ENCODE measurements around the gene AFP.
"Not testable (repeated sequence)": the region's sequence is repeated elsewhere in the genome, so short reads cannot be mapped to it uniquely, and the experiment has no call there.

Gene AFP
- 0 reads per million in 3 donors for total RNA-seq

DNA sequence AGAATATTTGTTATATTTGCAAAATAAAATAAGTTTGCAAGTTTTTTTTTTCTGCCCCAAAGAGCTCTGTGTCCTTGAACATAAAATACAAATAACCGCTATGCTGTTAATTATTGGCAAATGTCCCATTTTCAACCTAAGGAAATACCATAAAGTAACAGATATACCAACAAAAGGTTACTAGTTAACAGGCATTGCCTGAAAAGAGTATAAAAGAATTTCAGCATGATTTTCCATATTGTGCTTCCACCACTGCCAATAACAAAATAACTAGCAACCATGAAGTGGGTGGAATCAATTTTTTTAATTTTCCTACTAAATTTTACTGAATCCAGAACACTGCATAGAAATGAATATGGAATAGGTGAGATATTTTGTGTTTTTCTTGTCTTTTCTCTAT, at the start of gene AFP:
AFP (plus strand) TSS at position 238 of the 400 bp plus-strand sequence; CDS start at position 280, 42 bp downstream.
- no peak within 1 kb of the TSS for H3K4me3 ChIP-seq (ENCODE audit: insufficient read depth, low read depth, low read length, poor library complexity, severe bottlenecking)

DNA sequence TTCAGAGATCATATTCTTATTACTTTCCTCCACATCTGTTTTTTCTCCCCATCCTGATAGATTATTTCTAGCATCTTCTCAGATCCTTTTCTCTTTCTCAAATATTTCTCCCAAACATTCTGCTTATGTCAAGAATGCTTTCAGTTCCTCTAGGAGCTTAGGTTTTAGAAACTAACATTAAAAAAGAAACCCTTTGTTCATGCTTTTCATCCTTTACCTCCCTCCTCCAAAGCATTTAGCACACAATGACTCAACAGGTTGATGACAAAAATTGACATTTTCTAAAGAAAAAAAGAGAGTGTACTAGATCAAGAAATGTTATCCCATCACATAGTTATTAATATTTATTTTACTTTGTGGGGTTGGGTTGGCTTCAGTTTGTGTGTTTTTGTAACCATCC, 48.5 kb upstream of the AFP start:
- H3K27ac ChIP-seq (ENCODE audit: insufficient read depth, low read length, poor library complexity, severe bottlenecking), result no peak overlapping the region
- DNase-seq, result no peak
- H3K4me3 ChIP-seq (ENCODE audit: insufficient read depth, low read depth, low read length, poor library complexity, severe bottlenecking), result no peak overlapping the region
- H3K27me3 ChIP-seq (replicated peaks; ENCODE audit: control insufficient read depth, insufficient read depth, low read length, poor library complexity, severe bottlenecking), result no peaks in the 10 kb centered on the region
- H3K36me3 ChIP-seq (ENCODE audit: control insufficient read depth, insufficient read depth, low read length), result no peaks in the 10 kb centered on the region
- no peaks in the 10 kb centered on the region for H3K4me1 ChIP-seq (ENCODE audit: control insufficient read depth, insufficient read depth, low read length, poor library complexity, severe bottlenecking)
- H3K9me3 ChIP-seq (ENCODE audit: control insufficient read depth, low read length), result no peaks in the 10 kb centered on the region

More for the DNA sequence above, at the start of gene AFP:
- no peak within 1 kb of the TSS for H3K27ac ChIP-seq (ENCODE audit: insufficient read depth, low read length, poor library complexity, severe bottlenecking)
- no peaks in the 10 kb centered on the region for H3K27me3 ChIP-seq (replicated peaks; ENCODE audit: control insufficient read depth, insufficient read depth, low read length, poor library complexity, severe bottlenecking)
- H3K36me3 ChIP-seq (ENCODE audit: control insufficient read depth, insufficient read depth, low read length), result no peaks in the 10 kb centered on the region
- DNase-seq, result no peak
- no peaks in the 10 kb centered on the region for H3K4me1 ChIP-seq (ENCODE audit: control insufficient read depth, insufficient read depth, low read length, poor library complexity, severe bottlenecking)
- H3K9me3 ChIP-seq (ENCODE audit: control insufficient read depth, low read length), result no peaks in the 10 kb centered on the region

DNA sequence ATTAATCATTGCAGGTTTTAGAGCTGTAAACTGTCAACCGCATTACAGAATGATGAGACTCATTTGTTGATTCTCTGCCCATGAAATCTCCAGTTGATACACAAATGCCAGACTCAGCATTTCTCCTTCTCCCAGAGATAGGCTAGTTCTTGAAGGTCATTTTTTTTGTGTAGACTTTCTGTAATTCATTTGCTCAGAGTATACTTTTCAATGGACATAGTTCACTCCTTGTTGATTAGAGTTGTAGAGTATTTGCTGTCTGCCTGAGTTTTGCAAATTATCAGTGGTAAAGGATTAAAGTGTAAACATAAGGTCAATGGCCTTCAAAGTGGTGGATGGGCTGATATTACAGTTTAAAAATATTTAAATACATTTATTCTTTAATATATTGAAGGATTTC, 47.1 kb upstream of the AFP start:
- Histone ChIP-seq H3K9me3 (ENCODE audit: control insufficient read depth, low read length) (no peaks in the 10 kb centered on the region), H3K4me3 (ENCODE audit: insufficient read depth, low read depth, low read length, poor library complexity, severe bottlenecking) (no peak overlapping the region), H3K4me1 (ENCODE audit: control insufficient read depth, insufficient read depth, low read length, poor library complexity, severe bottlenecking) (no peaks in the 10 kb centered on the region), H3K27ac (ENCODE audit: insufficient read depth, low read length, poor library complexity, severe bottlenecking) (no peak overlapping the region), H3K36me3 (ENCODE audit: control insufficient read depth, insufficient read depth, low read length) (no peaks in the 10 kb centered on the region), H3K27me3 (replicated peaks; ENCODE audit: control insufficient read depth, insufficient read depth, low read length, poor library complexity, severe bottlenecking) (no peaks in the 10 kb centered on the region)
- no peak for DNase-seq

DNA sequence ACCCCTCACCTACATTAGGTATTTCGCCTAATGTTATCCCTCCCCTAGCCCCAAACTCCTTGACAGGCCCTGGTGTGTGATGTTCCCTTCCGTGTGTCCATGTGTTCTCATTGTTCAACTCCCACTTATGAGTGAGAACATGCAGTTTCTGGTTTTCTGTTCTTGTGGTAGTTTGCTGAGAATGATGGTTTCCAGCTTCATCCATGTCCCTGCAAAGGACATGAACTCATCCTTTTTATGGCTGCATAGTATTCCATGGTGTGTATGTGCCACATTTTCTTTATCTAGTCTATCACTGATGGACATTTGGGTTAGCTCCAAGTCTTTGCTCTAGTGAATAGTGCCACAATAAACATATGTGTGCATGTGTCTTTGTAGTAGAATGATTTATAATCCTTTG, 46.4 kb upstream of the AFP start:
- H3K27ac ChIP-seq (ENCODE audit: insufficient read depth, low read length, poor library complexity, severe bottlenecking); H3K36me3 ChIP-seq (ENCODE audit: control insufficient read depth, insufficient read depth, low read length); H3K4me1 ChIP-seq (ENCODE audit: control insufficient read depth, insufficient read depth, low read length, poor library complexity, severe bottlenecking); H3K4me3 ChIP-seq (ENCODE audit: insufficient read depth, low read depth, low read length, poor library complexity, severe bottlenecking); H3K27me3 ChIP-seq (replicated peaks; ENCODE audit: control insufficient read depth, insufficient read depth, low read length, poor library complexity, severe bottlenecking); H3K9me3 ChIP-seq (ENCODE audit: control insufficient read depth, low read length); DNase-seq: not testable (repeated sequence)

DNA sequence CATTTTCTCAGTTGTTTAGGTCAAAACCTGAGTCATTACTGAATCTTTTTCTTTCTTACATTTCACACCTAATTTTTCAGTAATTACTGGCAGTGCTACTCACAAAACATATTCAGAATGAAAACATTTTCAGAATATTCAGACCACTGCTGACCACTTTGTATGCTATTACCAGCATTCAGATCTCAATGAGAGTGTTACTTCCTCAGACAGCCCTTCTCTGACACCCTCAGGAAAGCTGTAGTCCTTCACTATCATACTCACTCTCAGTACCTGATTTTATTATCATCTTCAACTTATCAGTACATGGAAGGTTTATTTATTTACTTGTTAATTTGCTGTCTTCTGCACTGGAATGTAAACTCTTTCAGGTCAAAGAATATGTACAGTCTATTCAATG, 44.2 kb upstream of the AFP start:
- no peaks in the 10 kb centered on the region for H3K36me3 ChIP-seq (ENCODE audit: control insufficient read depth, insufficient read depth, low read length)
- no peaks in the 10 kb centered on the region for H3K27me3 ChIP-seq (replicated peaks; ENCODE audit: control insufficient read depth, insufficient read depth, low read length, poor library complexity, severe bottlenecking)
- no peaks in the 10 kb centered on the region for H3K9me3 ChIP-seq (ENCODE audit: control insufficient read depth, low read length)
- no peak overlapping the region for H3K4me3 ChIP-seq (ENCODE audit: insufficient read depth, low read depth, low read length, poor library complexity, severe bottlenecking)
- no peak for DNase-seq
- H3K27ac ChIP-seq (ENCODE audit: insufficient read depth, low read length, poor library complexity, severe bottlenecking), result no peak overlapping the region
- no peaks in the 10 kb centered on the region for H3K4me1 ChIP-seq (ENCODE audit: control insufficient read depth, insufficient read depth, low read length, poor library complexity, severe bottlenecking)

DNA sequence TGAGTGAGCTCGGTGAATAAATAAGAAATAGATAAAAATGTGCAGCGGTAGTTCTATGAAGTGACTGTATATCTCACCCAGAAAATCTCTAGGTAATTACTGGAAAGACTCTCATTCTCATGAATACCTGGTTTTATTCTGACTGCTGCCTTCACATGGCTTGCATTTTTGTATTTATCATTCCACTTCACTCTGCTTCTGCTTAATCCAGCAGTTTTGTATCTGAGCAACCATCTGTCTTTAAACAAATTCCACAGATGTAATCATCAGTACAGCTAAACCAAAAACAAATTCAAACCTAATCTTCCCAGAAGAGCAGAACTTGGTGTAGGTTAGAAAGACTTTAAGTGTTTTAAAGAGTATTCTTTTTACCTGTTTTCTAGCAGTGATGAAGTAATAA, 43.1 kb upstream of the AFP start:
- Histone ChIP-seq H3K27ac (ENCODE audit: insufficient read depth, low read length, poor library complexity, severe bottlenecking) (no peak overlapping the region), H3K4me1 (ENCODE audit: control insufficient read depth, insufficient read depth, low read length, poor library complexity, severe bottlenecking) (no peaks in the 10 kb centered on the region), H3K9me3 (ENCODE audit: control insufficient read depth, low read length) (no peaks in the 10 kb centered on the region), H3K36me3 (ENCODE audit: control insufficient read depth, insufficient read depth, low read length) (no peaks in the 10 kb centered on the region), H3K27me3 (replicated peaks; ENCODE audit: control insufficient read depth, insufficient read depth, low read length, poor library complexity, severe bottlenecking) (no peaks in the 10 kb centered on the region), H3K4me3 (ENCODE audit: insufficient read depth, low read depth, low read length, poor library complexity, severe bottlenecking) (no peak overlapping the region)
- DNase-seq, result no peak

DNA sequence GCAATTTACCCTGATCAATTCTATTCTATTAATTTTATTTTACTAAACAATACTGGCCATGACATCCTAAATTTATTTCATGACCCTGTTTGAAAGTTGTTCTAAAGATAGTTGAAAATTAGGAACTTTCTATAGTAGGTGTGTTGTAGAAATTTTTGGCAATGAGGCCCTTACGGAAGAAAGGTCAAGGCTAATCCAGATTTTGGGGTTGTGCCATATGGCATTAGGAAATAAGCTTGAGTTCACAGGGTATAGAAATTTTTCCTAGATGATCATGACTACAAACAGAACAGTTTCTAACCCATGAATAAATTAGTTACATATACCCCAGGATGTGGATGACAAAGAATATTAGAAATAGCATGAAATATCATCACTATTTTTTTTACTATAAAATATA, 39.7 kb upstream of the AFP start:
- no peak for DNase-seq
- Histone ChIP-seq H3K27ac (ENCODE audit: insufficient read depth, low read length, poor library complexity, severe bottlenecking) (no peak overlapping the region), H3K4me3 (ENCODE audit: insufficient read depth, low read depth, low read length, poor library complexity, severe bottlenecking) (no peak overlapping the region), H3K27me3 (replicated peaks; ENCODE audit: control insufficient read depth, insufficient read depth, low read length, poor library complexity, severe bottlenecking) (no peaks in the 10 kb centered on the region), H3K4me1 (ENCODE audit: control insufficient read depth, insufficient read depth, low read length, poor library complexity, severe bottlenecking) (no peaks in the 10 kb centered on the region), H3K9me3 (ENCODE audit: control insufficient read depth, low read length) (no peaks in the 10 kb centered on the region), H3K36me3 (ENCODE audit: control insufficient read depth, insufficient read depth, low read length) (no peaks in the 10 kb centered on the region)

DNA sequence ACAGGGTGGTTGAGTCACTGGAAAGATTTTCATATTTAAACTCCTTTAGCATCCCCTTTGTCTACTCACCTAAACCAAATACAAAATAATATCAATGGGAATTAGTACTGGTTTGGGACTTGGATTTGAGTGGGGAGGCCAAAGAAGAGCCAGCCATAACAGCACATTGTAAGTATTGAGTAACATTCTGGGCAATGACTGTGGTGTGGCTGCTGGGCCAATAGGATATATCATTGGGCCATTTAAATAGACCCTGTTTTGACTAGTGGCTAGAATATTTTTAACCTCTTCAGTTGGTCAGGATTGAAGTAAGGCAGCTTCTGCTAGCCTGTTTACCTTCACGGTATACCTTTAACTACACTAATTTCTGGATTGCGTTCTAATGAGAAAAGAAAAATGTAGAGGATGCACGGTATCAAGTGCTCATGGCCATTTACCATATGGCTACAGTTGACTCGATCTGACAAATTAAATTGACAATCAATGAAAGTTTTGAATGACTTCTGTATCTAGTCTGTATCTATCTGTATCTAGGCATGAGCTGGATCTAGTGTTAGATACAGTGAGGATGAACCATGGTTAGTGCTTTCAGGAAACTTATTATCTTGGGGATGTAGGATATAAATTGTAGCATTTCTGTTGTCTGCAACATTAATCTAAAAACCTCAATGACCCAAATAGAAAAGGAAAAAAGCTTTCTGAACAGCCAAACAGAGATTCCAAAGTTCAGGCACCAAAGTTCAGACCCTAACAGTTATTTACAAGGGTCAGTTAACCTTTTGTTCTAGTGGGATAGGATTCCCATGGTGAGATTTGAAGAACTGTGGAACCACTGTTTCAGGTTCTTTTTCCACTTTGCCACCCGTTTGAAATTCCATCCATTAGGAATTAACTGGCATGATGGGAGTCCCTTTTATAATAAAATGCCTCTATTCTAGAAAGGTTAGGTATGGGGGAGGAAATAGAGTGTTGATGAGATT, 38.7 kb upstream of the AFP start:
- no peaks in the 10 kb centered on the region for H3K27me3 ChIP-seq (replicated peaks; ENCODE audit: control insufficient read depth, insufficient read depth, low read length, poor library complexity, severe bottlenecking)
- H3K4me3 ChIP-seq (ENCODE audit: insufficient read depth, low read depth, low read length, poor library complexity, severe bottlenecking), result no peak overlapping the region
- no peaks in the 10 kb centered on the region for H3K9me3 ChIP-seq (ENCODE audit: control insufficient read depth, low read length)
- DNase-seq, result no peak
- H3K36me3 ChIP-seq (ENCODE audit: control insufficient read depth, insufficient read depth, low read length), result no peaks in the 10 kb centered on the region
- H3K27ac ChIP-seq (ENCODE audit: insufficient read depth, low read length, poor library complexity, severe bottlenecking), result no peak overlapping the region
- no peaks in the 10 kb centered on the region for H3K4me1 ChIP-seq (ENCODE audit: control insufficient read depth, insufficient read depth, low read length, poor library complexity, severe bottlenecking)

DNA sequence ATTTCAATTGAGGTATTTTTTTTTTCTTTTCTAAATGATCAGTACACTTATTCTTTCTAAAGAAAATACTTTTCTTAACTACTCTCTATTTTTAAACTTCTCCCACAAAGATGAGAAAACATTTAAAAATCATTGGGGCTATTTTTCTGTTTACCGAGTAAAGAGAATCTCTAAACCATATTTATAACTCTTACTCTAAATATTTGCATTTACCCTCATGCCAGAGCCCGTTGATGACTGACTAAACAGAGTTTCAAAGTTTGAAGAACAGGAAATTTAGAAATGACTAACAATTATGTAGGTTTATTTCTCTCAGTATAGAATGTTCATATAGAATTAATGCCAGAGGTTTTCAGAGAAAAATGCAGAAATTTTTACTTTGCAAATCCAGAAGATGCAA, 34.6 kb upstream of the AFP start:
- DNase-seq, result no peak
- Histone ChIP-seq H3K27ac (ENCODE audit: insufficient read depth, low read length, poor library complexity, severe bottlenecking) (no peak overlapping the region), H3K27me3 (replicated peaks; ENCODE audit: control insufficient read depth, insufficient read depth, low read length, poor library complexity, severe bottlenecking) (no peaks in the 10 kb centered on the region), H3K4me3 (ENCODE audit: insufficient read depth, low read depth, low read length, poor library complexity, severe bottlenecking) (no peak overlapping the region), H3K4me1 (ENCODE audit: control insufficient read depth, insufficient read depth, low read length, poor library complexity, severe bottlenecking) (no peaks in the 10 kb centered on the region), H3K36me3 (ENCODE audit: control insufficient read depth, insufficient read depth, low read length) (no peaks in the 10 kb centered on the region), H3K9me3 (ENCODE audit: control insufficient read depth, low read length) (no peaks in the 10 kb centered on the region)

DNA sequence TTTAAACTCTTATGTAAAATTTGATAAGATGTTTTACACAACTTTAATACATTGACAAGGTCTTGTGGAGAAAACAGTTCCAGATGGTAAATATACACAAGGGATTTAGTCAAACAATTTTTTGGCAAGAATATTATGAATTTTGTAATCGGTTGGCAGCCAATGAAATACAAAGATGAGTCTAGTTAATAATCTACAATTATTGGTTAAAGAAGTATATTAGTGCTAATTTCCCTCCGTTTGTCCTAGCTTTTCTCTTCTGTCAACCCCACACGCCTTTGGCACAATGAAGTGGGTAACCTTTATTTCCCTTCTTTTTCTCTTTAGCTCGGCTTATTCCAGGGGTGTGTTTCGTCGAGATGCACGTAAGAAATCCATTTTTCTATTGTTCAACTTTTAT, 32.0 kb upstream of the AFP start, which contains the start of gene ALB:
ALB (plus strand) TSS at position 246 of the 400 bp plus-strand sequence; CDS start at position 287, 41 bp downstream.
- Histone ChIP-seq H3K36me3 (ENCODE audit: control insufficient read depth, insufficient read depth, low read length) (no peaks in the 10 kb centered on the region), H3K4me1 (ENCODE audit: control insufficient read depth, insufficient read depth, low read length, poor library complexity, severe bottlenecking) (no peaks in the 10 kb centered on the region), H3K9me3 (ENCODE audit: control insufficient read depth, low read length) (no peaks in the 10 kb centered on the region), H3K27me3 (replicated peaks; ENCODE audit: control insufficient read depth, insufficient read depth, low read length, poor library complexity, severe bottlenecking) (no peaks in the 10 kb centered on the region), H3K27ac (ENCODE audit: insufficient read depth, low read length, poor library complexity, severe bottlenecking) (no peak within 1 kb of the TSS), H3K4me3 (ENCODE audit: insufficient read depth, low read depth, low read length, poor library complexity, severe bottlenecking) (no peak within 1 kb of the TSS)
- DNase-seq, result no peak
